K562 (cell line): Measurements from ENCODE around the gene PMIS2. TPM values are rescaled to one million over a fixed set of nuclear protein-coding genes. Genes with fewer than 3 reads are reported as not detected.

Experiments
- ATAC-seq: fragments of 200-7000 bp; cut with Tn5 transposase; 3 replicates; pipeline ENCODE4 v1.9.1; 2020; ENCODE audit warnings: moderate library complexity
- BruUV-seq: library from RNA; stranded (reverse); fragments of 400-500 nt; replicated peaks from 2 replicates; lab custom pipeline; 2021; lab: Mats Ljungman, UMichigan
- CTCF ChIA-PET: fragments of 300-600 bp; formaldehyde crosslinking; extraction: SDS; loops from one replicate; lab custom pipeline; 2021; ENCODE audit warnings: low intra/inter-chr PET ratio; lab: Yijun Ruan, JAX
- POLR2A ChIA-PET: fragments of 300-600, 350-650 bp; sonication (Branson Sonifier 250); formaldehyde crosslinking; extraction: SDS; loops from one replicate; lab custom pipeline; 2021; ENCODE audit warnings: antibody characterized with exemption, inconsistent platforms; lab: Yijun Ruan, JAX
- DNase-seq, 4 experiments: peaks; one replicate each; pipeline versions ENCODE4 v3.0.0 to v3.0.0-alpha.2; 2011 to 2018; ENCODE audit warnings: low spot score in 3 of 4, mixed read lengths in 3 of 4; ENCODE audit errors: extremely low read depth in 1 of 4
- FAIRE-seq: peaks from 2 replicates; lab custom pipeline; 2011; peaks lifted over from hg19 to GRCh38; lab: Jason Lieb, UNC
- H2AFZ ChIP-seq: 2 replicates; pipeline ENCODE4 v1.6.0; 2011; ENCODE audit warnings: low read depth, low read length, control low read depth, inconsistent platforms
- H3K27ac ChIP-seq: fragments of 200-600 bp; 3 replicates; pipeline ENCODE4 v1.8.0; 2011; ENCODE audit warnings: low read depth, mild to moderate bottlenecking, control low read depth, inconsistent platforms, low read length, moderate library complexity, mixed read lengths; ENCODE audit errors: extremely low read depth
- H3K27me3 ChIP-seq, 2 experiments: fragments of 300-600 bp in 1 of 2; 2 replicates in 1 of 2; 3 replicates in 1 of 2; pipeline versions ENCODE4 v1.6.0 to v1.8.0; 2011; ENCODE audit warnings: inconsistent platforms in 2 of 2, low read length in 2 of 2, mild to moderate bottlenecking in 1 of 2, mixed read lengths in 1 of 2, moderate library complexity in 1 of 2; ENCODE audit not compliant: control insufficient read depth in 2 of 2, insufficient read depth in 2 of 2
- H3K36me3 ChIP-seq: fragments of 300-600 bp; 3 replicates; pipeline ENCODE4 v1.8.0; 2011; ENCODE audit warnings: mild to moderate bottlenecking, low read length, inconsistent platforms; ENCODE audit not compliant: control insufficient read depth, insufficient read depth
- H3K4me1 ChIP-seq, 2 experiments: fragments of 200-600 bp in 1 of 2; replicated peaks in 1 of 2; 2 replicates in 1 of 2; 3 replicates in 1 of 2; pipeline versions ENCODE4 v1.5.1 to v1.8.0; 2011; ENCODE audit warnings: inconsistent platforms in 2 of 2, low read length in 2 of 2, mild to moderate bottlenecking in 1 of 2, mixed read lengths in 1 of 2, moderate library complexity in 1 of 2; ENCODE audit not compliant: control insufficient read depth in 2 of 2, insufficient read depth in 2 of 2
- H3K4me2 ChIP-seq: 2 replicates; pipeline ENCODE4 v1.6.1; 2011; ENCODE audit warnings: low read length, control low read depth, inconsistent platforms, mixed read lengths; ENCODE audit not compliant: insufficient read depth
- H3K4me3 ChIP-seq: fragments of 200-600 bp; sonication (generic), shearing (Covaris generic); 2 replicates; pipeline ENCODE4 v1.5.1; 2016; ENCODE audit warnings: control low read depth, inconsistent platforms
- H3K79me2 ChIP-seq: fragments of 200-600 bp; 3 replicates; pipeline ENCODE4 v1.8.0; 2011; ENCODE audit warnings: low read length, inconsistent platforms; ENCODE audit not compliant: control insufficient read depth, insufficient read depth
- H3K9ac ChIP-seq, 2 experiments: 2 replicates each; pipeline versions ENCODE4 v1.6.0 to v1.6.1; 2011; ENCODE audit warnings: low read depth in 2 of 2, low read length in 2 of 2, control low read depth in 1 of 2, inconsistent platforms in 1 of 2, mild to moderate bottlenecking in 1 of 2, mixed read lengths in 1 of 2; ENCODE audit not compliant: insufficient read depth in 1 of 2
- H3K9me1 ChIP-seq: one replicate; pipeline ENCODE4 v1.6.0; 2011; ENCODE audit warnings: inconsistent platforms, mild to moderate bottlenecking, low read length, moderate library complexity; ENCODE audit not compliant: control insufficient read depth, insufficient read depth
- H3K9me3 ChIP-seq: replicated peaks from 2 replicates; pipeline ENCODE4 v1.5.1; 2011; ENCODE audit warnings: low read depth, low read length, inconsistent platforms; ENCODE audit not compliant: control insufficient read depth, insufficient read depth
- H4K20me1 ChIP-seq: replicated peaks from 2 replicates; pipeline ENCODE4 v1.6.1; 2011; ENCODE audit warnings: low read length, inconsistent platforms, mixed read lengths; ENCODE audit not compliant: control insufficient read depth, insufficient read depth
- BRD9 ChIP-seq: fragments of 450-650 bp; IDR thresholded peaks from 2 replicates; pipeline ENCODE4 v1.6.1; 2018; ENCODE audit warnings: low read depth; ENCODE audit not compliant: partially characterized antibody
- CHD1 ChIP-seq: fragments of 200-600 bp; sonication (generic); IDR thresholded peaks from one replicate; pipeline ENCODE4 v1.6.1; 2012; ENCODE audit warnings: mild to moderate bottlenecking, moderate library complexity, low read length, inconsistent platforms
- DPF2 ChIP-seq: fragments of 450-650 bp; IDR thresholded peaks from 2 replicates; pipeline ENCODE4 v1.6.1; 2016
- HDAC8 ChIP-seq: fragments of 450-650 bp; IDR thresholded peaks from 2 replicates; pipeline ENCODE4 v1.6.1; 2016; ENCODE audit warnings: mild to moderate bottlenecking, missing genetic modification characterization, moderate library complexity, missing compliant biosample characterization
- ILF3 ChIP-seq: fragments of 450-650 bp; IDR thresholded peaks from 2 replicates; pipeline ENCODE4 v1.6.1; 2018; ENCODE audit warnings: antibody characterized with exemption, mild to moderate bottlenecking, moderate library complexity, borderline replicate concordance
- KAT8 ChIP-seq: fragments of 450-650 bp; IDR thresholded peaks from 2 replicates; pipeline ENCODE4 v1.6.1; 2016; ENCODE audit warnings: low read depth, mild to moderate bottlenecking
- NONO ChIP-seq, 2 experiments: fragments of 200-400 bp in 1 of 2; fragments of 450-650 bp in 1 of 2; formaldehyde crosslinking in 1 of 2; IDR thresholded peaks; 2 replicates each; pipeline ENCODE4 v1.6.1; 2017; ENCODE audit warnings: low read depth in 2 of 2, mild to moderate bottlenecking in 2 of 2, moderate library complexity in 2 of 2, low read length in 1 of 2
- PRPF4 ChIP-seq: fragments of 200-400 bp; formaldehyde crosslinking; IDR thresholded peaks from one replicate; pipeline ENCODE4 v1.6.1; 2017; ENCODE audit warnings: low read length, low read depth, mild to moderate bottlenecking; ENCODE audit not compliant: insufficient read depth, poor library complexity, severe bottlenecking
- SAFB2 ChIP-seq: fragments of 200-400 bp; formaldehyde crosslinking; IDR thresholded peaks from 2 replicates; pipeline ENCODE4 v1.6.1; 2018; ENCODE audit warnings: borderline replicate concordance, low read length, low read depth, moderate library complexity; ENCODE audit not compliant: severe bottlenecking
- SNRNP70 ChIP-seq: fragments of 200-400 bp; formaldehyde crosslinking; optimal IDR thresholded peaks from 2 replicates; pipeline ENCODE3; 2017; ENCODE audit warnings: low read depth, low read length
- SP1 ChIP-seq: sonication (generic); formaldehyde crosslinking; IDR thresholded peaks from 2 replicates; pipeline ENCODE4 v1.8.1; 2022; ENCODE audit warnings: mild to moderate bottlenecking, missing genetic modification reagents
- THRB ChIP-seq: fragments of 450-650 bp; formaldehyde crosslinking; conservative IDR thresholded peaks from 2 replicates; pipeline ENCODE4 v1.4.0; 2022; ENCODE audit warnings: mild to moderate bottlenecking, missing genetic modification characterization
- ZFP36 ChIP-seq: fragments of 150-350 bp; IDR thresholded peaks from 2 replicates; pipeline ENCODE4 v1.6.1; 2018; ENCODE audit warnings: low read length, low read depth; ENCODE audit not compliant: partially characterized antibody
- ZKSCAN8 ChIP-seq: fragments of 200-800 bp; sonication (Bioruptor generic); IDR thresholded peaks from 2 replicates; pipeline ENCODE4 v1.6.1; 2016; ENCODE audit warnings: missing genetic modification characterization, missing compliant biosample characterization
- ZNF3 ChIP-seq: fragments of 250-450 bp; sonication (Bioruptor Pico); IDR thresholded peaks from 2 replicates; pipeline ENCODE4 v1.5.0; 2021; ENCODE audit warnings: mild to moderate bottlenecking, moderate library complexity
- ZNF347 ChIP-seq: fragments of 450-650 bp; formaldehyde crosslinking; IDR thresholded peaks from 2 replicates; pipeline ENCODE4 v1.4.0; 2020; ENCODE audit warnings: low read depth, mild to moderate bottlenecking, moderate library complexity
- whole genome bisulfite sequencing: fragments of 100-300 bp; shearing (Covaris generic); methylation state at CpG from one replicate; pipeline ENCODE4 v1.1.6; 2016; ENCODE audit warnings: low coverage, mixed read lengths; ENCODE audit not compliant: insufficient coverage; ENCODE audit errors: missing lambda C conversion rate; 5-methylcytosine and 5-hydroxymethylcytosine counted together
- in situ Hi-C: fragments of 300-500 bp; cut with MboI; formaldehyde crosslinking; loops from 4 replicates; pipeline ENCODE4 v1.15.0; 2018; ENCODE audit warnings: inconsistent platforms, mixed read lengths
- intact Hi-C: fragments of 100-400 bp; cut with micrococcal nuclease; formaldehyde crosslinking; loops from 2 replicates; pipeline ENCODE4 v1.14.2; 2022
- polyA plus RNA-seq, 8 experiments: library from polyadenylated mRNA; depleted of rRNA in 4 of 8; stranded (reverse) in 5 of 8; unstranded in 3 of 8; fragments of >200 nt; fragmentation: Nextera tagmentation in 2 of 8; fragmentation: Illumina TruSeq in 1 of 8; extraction: Ambion mirVana in 2 of 8; extraction: Trizol in 1 of 8; gene quantifications; 2 replicates each; pipeline versions ENCODE4 v1.2.1 to v1.2.3, GENCODE V29; 2011 to 2014; ENCODE audit warnings: inconsistent platforms in 1 of 8, missing spikeins in 1 of 8
- total RNA-seq, 7 experiments: library from RNA; depleted of rRNA in 6 of 7; stranded (reverse); fragments of >200 nt in 6 of 7; fragmentation: Illumina TruSeq in 2 of 7; extraction: Trizol in 2 of 7; gene quantifications; 2 replicates each; pipeline versions ENCODE4 v1.2.1 to v1.2.3, GENCODE V29; 2011 to 2021; ENCODE audit warnings: low replicate concordance in 1 of 7

PMIS2 gene
- total and polyA plus RNA-seq, 9 of the 15 experiments (the other 6 are each of a cell fraction or from before 2014, with no cell fraction given): not detected

GRCh38 chr19:35623327-35624010 is 37.5 kb downstream of the PMIS2 start:
- intact Hi-C loops (no loop called here), in situ Hi-C loops (no loop called here)
- WGBS: 80% methylated on average over 6 of the region's 6 CpGs
- DNase-seq (no peak), FAIRE-seq (peak; percentile 42)
- H3K4me1 ChIP-seq: peaks cover 0 to 32% of the 10 kb centered on the region in 2 experiments; a peak in 2 of 5 replicates
- no peak overlapping the region for H2AFZ ChIP-seq
- CTCF ChIA-PET: no interaction called here
- H3K27me3 ChIP-seq: no peaks in the 10 kb centered on the region
- H4K20me1 ChIP-seq: no peaks in the 10 kb centered on the region
- TSS peak; percentile 40 for BruUV-seq
- H3K36me3 ChIP-seq: peaks cover 18% of the 10 kb centered on the region; the same call in 2 of the 3 replicates
- no peaks in the 10 kb centered on the region for H3K9me3 ChIP-seq
- no peak overlapping the region for H3K27ac ChIP-seq
- TF ChIP-seq PRPF4 (no peak), NONO (IDR thresholded peaks at IDR 0.05; ENCODE audit: low read depth in 2 of 2, low read length in 1 of 2) (no peak), HDAC8 (no peak), BRD9 (no peak), CHD1 (no peak), ILF3 (no peak), THRB (CRISPR knock-in tag) (no peak), KAT8 (no peak), ZKSCAN8 (CRISPR knock-in tag) (no peak), ZNF347 (CRISPR knock-in tag) (no peak), ZNF3 (CRISPR knock-in tag) (no peak), DPF2 (no peak), SAFB2 (no peak), SNRNP70 (no peak), SP1 (CRISPR knock-in tag) (no peak), ZFP36 (no peak)
- TF ChIP-seq, all 486 proteins: peak for 0
- no peak; the same call in 2 of the 3 replicates for ATAC-seq
- H3K9me1 ChIP-seq: no peaks in the 10 kb centered on the region
- no peaks in the 10 kb centered on the region for H3K79me2 ChIP-seq
- 0 out of 4 replicates have a peak overlapping the region, but pooled peaks of 1 of the 2 experiments have one; percentile 48 for H3K9ac ChIP-seq
- POLR2A ChIA-PET: interaction anchor here (0.8 to 1.9 kb wide), 5 partner anchors 9 to 75 kb away, joined by 3 to 5 read pairs (median 4); partner anchors contain the start of gene HAUS5
- H3K4me2 ChIP-seq: no peak overlapping the region
- H3K4me3 ChIP-seq: no peak overlapping the region
